ENCODE data around the gene KY.

DNA sequence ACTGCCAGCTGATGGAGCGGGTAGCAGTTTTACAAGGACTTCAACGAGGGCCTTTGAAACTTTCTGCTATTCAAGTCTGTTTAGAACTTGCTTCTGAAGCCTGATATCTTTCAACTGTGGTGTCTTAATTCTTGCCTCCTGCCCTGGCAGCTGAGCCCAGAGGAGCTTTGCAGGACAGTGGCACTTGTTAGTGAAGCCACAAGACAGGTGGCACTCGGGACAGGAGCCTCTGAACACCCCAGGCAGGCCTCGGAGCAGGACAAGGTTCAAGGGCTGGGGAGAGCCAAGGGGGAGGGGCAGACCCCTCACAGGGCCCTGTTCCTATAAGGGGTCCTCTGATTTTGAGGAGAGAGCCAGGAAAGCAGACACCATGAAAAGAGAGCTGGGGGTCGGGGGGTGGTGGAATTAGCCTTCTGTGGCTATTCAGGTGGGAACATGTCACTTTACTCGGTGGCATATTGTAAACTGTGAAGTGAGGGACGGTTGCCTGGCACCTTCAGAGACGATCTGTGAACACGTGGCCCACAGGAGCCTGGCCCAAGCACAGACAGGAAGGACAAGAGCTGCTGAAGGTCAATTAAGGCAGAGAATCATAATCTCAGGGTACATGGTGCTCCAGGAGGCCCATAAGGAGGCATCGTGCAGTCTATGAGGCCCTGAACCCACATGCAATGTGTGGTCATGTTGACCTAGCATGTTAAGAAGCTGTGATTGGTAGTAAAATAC is 30.1 kb upstream of the KY start:
- TF ChIP-seq, protein P1, sequence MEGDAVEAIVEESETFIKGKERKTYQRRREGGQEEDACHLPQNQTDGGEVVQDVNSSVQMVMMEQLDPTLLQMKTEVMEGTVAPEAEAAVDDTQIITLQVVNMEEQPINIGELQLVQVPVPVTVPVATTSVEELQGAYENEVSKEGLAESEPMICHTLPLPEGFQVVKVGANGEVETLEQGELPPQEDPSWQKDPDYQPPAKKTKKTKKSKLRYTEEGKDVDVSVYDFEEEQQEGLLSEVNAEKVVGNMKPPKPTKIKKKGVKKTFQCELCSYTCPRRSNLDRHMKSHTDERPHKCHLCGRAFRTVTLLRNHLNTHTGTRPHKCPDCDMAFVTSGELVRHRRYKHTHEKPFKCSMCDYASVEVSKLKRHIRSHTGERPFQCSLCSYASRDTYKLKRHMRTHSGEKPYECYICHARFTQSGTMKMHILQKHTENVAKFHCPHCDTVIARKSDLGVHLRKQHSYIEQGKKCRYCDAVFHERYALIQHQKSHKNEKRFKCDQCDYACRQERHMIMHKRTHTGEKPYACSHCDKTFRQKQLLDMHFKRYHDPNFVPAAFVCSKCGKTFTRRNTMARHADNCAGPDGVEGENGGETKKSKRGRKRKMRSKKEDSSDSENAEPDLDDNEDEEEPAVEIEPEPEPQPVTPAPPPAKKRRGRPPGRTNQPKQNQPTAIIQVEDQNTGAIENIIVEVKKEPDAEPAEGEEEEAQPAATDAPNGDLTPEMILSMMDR (conservative IDR thresholded peaks at IDR 0.05; ENCODE audit: low read length) = no peak
- no peak for TF ChIP-seq EZH2phosphoT487 (IDR thresholded peaks at IDR 0.05; ENCODE audit: borderline replicate concordance, low read depth, low read length)

Data from OCI-LY7 (cell line).